Stimulated activated CD8-positive, alpha-beta memory T cell treated with anti-CD3 and anti-CD28 coated beads, Interleukin-2, amount 100 ng/mL, for 48 hours (primary cell): ENCODE results near the gene ITFG2.
A peak's percentile ranks its signal among the peaks of the same experiment; 100 is the strongest.
"Not testable (repeated sequence)": the region's sequence is repeated elsewhere in the genome, so short reads cannot be mapped to it uniquely, and the experiment has no call there.

ENCODE experiments used
- DNase-seq, 2 donors: peaks; one replicate each; pipeline ENCODE4 v3.0.0-alpha.2; 2020; ENCODE audit warnings: low read depth in 2 of 2

The ITFG2 gene

DNA sequence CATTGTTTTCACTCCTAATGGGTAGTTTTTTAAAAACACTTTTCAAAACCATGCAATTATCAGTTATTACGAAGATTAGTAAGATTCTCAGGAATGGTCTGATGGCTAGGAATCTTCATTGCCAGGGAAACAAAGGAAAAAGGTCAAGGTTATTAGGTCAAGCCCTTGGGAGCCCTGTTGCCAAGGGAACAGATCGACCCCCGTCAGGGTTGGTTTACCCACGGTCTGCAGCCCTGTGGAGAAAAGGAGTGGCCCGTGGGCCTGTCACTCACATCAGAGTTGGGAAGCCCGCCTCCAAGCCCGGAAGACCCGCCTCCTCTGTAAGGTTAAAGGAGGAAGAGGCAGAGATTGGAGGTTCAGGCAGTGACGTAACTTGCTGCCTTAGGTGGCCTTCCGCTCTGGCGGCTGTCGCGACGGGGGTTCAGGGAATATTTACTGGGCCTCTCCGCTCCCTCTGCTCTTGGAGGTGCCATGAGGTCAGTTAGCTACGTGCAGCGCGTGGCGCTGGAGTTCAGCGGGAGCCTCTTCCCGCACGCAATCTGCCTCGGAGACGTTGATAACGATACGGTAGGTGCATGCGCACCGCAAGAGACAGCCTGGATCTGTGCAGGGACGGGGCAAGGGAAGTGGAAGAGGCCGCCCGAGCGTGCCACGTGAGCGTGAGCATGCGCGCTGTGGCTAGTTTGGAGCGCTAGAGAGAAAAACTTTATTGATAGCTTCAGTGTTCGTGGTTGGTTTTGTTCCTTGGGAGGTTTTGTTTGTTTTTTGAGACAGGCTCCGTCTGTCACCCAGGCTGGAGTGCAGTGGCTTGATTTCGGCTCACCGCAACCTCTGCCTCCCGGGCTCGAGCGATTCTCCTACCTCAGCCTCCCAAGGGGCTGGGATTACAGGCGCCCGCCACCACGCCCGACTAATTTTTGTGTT lies at the start of gene ITFG2:
Gene ITFG2, plus strand, starts transcription at position 379 of the 924 bp plus-strand sequence. Its CDS starts 93 bp downstream, at position 472.
- DNase-seq, result peak; percentile 90 to 96

DNA sequence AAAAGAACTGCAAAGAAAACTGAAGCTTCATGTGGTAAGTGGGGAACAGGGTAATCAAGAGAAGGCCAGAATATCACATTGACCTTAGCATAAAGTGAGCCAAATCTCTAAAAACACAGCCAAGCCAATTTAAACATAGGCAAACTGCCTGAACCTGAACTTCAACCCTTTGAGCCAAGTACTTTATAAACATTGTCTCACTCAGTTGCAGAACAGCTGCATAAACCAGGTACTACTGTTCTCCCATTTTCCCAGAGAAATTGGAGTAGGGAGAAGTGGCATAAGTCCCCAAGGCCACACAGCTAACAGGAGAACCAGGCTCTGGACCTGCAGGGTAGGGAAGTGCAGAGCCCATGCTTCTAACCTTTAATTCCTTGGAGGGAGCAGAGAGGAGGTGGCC lies 48.1 kb upstream of the ITFG2 start:
- DNase-seq, result no peak

DNA sequence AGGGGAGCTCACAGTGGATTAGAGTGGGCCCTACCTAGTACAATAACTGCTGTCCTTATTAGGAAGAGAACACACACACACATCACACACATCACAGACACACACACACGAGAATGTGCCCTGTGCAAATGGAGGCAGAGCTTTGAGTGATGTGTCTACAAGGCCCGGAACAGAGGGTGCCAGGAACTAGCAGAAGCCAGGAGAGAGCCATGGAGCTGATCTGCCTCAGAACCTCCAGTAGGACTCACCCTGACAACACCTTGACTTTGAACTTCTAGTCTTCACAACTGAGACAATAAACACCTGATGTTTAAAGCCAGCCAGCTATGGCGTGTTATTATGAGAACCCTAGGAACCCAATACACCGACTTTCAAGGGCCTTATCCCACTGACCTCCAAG lies 47.4 kb upstream of the ITFG2 start:
- no peak for DNase-seq

DNA sequence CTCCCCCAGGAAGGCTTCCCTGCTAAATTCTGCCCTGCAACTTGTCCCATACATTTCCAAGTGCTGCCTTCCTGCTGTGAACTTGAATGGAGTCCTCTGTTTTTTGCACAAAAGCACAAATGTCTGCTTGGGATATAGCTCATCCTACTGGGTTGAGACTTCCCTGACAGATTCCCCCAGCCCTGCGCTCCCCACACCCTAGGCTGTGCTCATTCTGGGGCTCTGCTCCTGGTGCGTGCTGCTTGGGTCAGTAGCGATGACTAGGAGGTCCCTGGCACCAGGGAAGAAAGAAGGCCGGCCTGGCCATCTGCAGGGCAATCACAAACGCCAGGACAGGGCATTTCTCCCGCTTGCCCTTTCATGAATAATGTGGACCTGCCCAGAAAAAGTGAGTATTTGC lies 46.9 kb upstream of the ITFG2 start:
- no peak for DNase-seq

DNA sequence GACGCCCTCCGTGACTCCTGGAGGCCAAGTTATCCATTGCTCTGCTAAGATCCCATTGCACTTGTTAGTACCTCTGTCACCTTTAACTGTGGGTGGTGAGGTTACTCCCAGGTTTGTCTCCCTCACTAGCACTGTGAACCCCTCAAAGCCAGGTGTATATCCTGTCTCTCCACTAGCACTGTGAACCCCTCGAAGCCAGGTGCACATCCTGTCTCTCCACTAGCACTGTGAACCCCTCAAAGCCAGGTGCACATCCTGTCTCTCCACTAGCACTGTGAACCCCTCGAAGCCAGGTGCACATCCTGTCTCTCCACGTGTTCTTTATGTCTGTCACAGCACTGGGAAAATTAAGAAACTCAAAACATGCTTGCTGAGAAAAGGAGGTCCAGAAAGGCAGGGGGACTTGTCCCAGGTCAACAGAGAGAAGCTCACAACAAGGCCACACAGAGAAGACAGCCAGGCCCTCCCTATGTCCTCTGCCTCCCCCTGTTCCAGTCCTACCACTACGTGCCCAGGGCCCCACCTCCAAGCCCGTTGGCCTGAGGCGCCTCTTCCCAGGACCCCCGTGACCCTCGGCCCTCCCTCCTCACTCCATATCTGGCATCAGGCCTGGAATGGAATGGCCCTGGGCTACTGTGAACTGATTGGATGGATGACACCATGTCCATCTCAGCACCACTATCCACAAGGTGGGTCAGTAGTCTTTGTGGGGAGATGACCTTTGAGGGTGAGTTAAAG lies 44.1 kb upstream of the ITFG2 start:
- DNase-seq, result no peak

DNA sequence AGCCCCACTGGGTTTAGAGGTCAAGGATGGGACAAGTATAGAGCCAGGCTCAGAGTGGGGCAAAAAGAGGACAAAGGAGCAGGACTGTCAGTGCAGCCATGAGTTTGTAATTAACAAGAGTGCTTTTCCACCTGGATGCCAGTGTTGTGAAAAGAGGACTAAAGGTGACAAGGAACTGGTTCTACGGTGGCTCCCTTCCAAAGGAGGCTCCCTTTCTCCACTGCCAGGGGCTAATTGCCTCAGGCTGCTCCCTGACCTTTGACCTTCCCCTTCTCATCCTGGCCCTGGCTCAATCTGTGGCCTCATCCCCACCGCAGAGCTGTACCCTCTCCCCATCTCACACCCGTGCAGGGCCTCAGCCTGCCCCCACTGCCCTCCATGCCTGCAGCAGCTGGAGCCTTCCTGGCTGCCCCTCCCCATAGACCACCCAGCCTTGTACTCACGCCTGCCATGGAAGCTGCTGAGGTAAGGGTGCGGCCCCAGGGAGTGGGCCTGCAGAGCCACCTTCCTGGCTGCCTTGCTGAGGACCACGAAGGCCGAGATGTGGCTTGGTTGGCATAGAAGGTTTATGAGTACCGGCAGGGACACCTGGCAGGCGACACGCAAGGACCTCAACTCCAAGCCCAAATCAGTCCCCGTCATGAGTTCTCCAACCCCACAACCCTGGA lies 42.5 kb upstream of the ITFG2 start:
- DNase-seq, result no peak

DNA sequence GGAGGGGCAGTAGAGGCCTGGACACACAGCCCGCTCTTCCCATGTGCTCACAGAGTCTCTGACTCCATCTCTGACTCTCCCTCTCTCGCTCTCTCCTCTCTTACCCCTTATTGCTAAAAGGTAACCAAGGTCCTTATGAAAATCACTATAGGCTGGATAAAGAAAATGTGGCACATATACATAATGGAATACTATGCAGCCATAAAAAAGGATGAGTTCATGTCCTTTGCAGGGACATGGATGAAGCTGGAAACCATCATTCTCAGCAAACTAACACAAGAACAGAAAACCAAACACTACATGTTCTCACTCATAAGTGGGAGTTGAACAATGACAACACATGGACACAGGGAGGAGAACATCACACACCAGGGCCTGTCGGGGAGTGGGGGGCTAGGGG lies 41.9 kb upstream of the ITFG2 start:
- DNase-seq, result not testable (repeated sequence)

DNA sequence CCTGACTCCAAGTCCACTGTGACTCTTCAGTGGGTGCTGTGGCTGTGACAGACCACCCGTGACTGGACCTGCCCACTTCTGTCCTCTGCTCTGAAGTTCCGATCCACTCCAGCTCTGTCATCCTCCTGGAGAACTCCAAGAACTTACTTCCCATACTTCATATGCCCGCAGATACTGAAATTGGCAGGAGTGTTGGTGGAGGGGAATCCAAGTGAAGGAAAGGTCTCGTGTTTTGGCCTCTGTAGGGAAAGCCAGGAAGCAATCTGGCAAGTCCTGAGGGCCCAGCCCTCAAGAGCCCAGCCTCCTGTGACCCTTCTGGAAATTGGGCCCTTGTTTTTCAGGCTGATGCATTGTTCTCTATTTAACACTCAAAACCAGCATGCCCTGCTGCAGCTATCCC lies 40.1 kb upstream of the ITFG2 start:
- DNase-seq, result no peak

DNA sequence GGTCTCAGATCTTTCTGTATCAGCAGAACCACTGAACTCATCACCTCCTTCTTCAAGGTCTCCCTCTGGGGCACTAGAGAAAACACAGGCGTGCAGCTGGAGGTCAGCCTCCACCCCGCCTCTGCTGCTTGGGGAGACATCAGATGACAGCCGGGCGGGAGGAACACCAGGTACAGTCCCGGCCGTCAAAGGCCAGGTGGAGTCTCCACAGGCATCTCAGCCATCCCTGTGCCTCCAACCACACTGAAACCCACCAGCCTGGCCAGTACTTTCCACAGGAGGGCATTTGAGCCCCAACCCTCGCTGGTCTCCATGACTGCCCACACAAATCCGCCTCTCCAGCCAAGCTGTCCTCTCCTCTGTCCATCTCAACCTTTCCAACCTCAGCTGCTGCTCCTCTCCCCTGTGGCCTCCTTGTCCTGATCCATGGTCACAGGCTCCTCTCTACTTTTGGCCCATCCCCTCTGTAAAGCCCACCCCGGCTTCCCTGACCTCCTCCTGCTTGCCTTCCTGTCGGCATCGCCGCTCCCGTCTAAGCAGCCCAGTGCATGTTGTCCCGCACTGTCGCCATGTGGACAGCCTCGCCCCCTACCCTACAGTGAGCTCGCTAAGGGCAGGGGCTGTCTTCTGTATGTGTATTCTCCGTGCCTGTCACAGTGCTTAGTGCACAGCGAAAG lies 39.1 kb upstream of the ITFG2 start:
- no peak for DNase-seq

DNA sequence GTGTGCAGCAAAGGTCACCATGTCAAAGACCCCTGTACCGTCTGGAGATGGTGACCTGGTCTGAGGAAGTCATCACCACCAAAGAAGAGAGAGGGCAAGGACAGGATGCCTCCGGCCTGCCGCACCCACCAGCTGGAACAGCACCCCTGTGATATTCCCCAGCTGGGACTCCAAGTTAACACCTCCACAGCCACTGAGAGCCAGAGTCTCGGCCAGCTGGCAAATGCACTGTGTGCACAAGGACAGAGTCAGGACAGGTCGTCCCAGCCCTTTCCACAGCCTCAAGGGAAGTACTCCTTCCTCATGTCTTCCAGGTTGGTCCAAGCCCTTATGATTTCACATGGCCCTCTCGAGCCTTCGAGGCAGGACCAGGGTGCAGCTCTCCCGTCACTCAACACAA lies 37.0 kb upstream of the ITFG2 start:
- no peak for DNase-seq

DNA sequence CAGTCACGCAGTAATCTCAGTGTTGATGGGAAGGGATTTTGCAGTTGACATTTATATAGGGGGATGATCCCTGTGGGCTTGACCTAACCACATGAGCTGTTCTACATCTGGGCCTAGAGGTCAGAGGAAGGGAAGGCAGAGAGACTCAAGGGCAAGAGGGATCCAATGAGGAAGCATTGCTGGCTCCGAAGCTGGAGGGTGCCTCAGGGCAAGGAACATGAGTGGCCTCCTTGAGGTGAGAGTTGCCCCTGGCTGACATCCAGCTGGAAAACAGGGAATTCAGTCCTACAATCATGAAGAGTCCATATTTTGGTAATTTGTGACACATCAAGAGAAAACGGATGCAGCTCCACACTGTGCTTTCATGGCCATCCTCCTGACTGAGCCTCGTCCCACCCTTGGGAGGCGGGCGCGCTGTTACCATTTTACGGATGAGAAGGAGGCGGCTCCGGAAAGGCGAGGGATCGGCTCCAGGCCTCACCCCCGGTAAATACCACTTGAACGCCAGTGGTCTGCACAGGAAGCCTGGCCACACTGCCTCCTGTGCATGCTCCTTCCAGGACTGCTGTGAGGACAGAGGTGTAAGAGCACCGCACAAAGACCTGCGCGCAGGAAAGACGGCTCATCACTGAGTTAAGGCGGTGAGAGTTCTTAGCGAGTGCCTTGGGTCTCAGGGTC lies 36.2 kb upstream of the ITFG2 start:
- no peak for DNase-seq

DNA sequence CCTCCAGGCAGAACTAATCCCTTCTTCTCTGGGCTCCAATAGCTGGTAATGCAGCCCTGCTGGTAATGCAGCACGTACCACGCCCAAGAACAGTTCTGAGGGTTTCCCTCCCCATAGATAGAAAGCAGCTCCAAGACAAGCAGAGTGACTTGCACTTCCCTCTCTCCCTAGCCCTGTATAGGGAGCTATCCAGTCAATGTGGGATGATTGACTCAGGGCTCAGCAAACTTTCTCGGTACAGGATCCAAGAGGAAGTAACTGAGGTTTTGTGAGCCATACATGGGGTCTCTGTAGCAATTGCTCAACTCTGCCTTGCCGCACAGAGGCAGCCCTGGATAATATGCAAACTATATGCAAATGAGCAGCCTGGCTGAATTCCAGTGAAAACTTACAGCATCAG lies 33.2 kb upstream of the ITFG2 start:
- DNase-seq, result no peak

DNA sequence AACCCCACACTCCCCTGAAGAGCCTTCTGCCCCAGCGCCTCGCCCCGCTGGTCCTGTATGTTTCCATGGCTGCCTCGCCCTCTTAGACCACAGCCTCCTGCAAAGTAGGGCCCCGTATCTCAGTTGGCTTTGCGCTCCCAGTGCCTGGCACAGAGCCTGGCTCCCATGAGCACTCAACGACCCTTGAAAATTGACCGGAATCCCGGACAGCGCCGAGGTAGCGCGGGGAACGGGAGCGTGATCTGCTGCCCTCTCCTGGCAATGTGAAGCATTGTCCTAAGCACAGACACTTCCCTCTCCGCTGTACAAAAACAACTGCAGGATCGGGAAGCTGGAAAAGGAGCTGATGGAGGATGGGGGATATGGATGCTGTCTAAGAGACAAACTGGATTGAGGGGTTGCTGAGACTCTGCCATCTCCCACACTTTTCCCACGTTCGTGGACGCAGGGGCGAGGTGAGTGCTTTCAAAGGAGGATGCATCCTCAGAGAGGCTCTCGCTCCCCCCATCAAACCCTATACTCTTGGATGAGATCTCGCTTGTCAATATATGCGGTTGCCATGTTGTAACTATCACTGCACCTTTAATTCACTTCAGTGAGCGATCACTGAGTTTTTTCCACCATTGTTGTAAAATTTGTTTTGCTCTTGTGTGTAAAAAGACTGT lies 28.4 kb upstream of the ITFG2 start:
- peak in 1 of 2 donors; percentile 29 for DNase-seq

DNA sequence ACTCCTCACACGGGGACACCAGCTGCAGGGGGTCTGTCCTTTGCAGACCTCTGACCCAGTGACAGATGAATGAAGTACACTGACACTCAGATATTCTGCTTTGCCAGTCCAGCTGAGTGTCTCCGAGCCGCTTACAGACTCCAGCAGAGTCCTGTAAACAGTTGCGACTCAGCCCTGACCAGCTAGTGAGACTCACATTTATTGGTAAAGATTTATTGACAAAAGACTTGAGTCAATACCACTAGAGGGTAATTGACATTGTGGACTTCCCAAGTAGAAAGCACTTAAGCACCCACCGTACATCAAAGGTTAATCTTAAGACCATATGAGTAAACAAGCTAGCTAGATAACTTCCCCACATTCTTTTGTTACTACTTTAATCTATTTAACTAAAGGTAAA lies 27.5 kb upstream of the ITFG2 start:
- DNase-seq, result no peak

DNA sequence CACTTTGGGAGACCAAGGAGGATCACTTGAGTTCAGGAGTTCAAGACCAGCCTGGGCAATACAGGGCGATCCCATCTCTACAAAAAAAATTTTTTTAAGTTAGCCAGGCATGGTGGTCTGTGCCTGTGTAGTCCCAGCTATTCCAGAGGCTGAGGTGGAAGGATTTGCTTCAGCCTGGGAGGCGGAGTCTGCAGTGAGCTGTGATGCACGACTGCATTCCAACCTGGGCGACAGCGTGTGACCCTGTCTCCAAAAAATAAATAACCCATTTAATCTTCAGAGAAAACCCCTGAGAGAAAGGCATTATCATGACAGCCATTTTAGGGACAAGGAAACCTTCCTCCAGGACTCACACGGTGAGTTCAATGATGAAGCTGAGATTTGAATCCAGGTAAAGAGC lies 21.4 kb upstream of the ITFG2 start:
- DNase-seq, result no peak

DNA sequence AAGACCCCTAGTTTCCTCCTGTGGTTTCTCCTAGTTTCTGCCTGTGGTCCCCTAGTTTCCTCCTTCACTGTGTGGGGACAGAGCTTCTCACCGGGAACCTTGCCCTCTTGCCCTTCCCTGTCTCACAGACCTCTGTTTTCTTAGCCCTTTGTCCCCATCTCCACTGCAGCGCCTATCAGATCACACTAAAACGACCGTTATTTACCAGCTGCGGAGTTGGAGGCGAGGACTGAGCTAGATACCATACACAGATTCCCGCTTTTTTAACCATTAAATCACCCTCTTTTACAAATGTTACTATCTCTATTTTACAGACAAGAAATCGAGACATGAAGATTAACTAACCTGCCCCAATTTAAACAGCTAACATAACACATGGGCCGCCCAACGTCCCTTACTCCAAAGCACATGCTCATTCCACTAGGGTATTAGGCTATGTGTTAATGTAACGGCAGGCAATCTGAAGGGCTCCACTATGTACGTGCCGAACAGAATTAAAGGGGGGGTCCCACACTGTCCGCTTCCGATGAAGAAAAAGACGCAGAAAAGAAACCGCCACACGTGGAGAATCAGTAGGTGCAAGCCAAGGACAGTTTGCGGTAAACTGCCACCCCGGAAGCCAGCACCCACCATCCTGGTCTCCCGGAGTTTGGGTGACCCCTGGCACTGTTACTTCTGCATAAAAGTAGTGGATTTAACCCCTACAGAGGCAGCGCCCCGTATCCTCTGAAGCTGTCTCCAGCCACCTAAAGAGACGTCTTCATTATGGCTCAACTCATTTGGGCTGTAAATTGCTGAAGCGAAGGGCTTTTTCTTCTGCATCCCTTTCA lies 19.6 kb upstream of the ITFG2 start:
- DNase-seq, result no peak

DNA sequence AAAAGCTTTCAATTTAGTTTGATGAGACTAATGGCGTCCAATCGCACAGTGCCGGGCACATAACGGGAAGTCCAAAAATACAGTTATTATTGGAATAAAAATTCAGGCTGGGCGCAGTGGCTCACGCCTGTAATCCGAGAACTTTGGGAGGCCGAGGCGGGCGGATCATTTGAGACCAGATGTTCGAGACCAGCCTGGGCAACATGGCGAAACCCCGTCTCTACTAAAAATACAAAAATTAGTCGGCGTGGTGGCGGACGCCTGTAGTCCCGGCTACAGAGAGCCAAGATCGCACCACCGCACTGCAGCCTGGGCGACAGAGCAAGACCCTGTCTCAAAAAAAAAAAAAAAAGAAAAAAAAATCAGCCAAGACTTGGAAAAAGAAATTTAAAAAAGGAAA lies 18.9 kb upstream of the ITFG2 start:
- no peak for DNase-seq

DNA sequence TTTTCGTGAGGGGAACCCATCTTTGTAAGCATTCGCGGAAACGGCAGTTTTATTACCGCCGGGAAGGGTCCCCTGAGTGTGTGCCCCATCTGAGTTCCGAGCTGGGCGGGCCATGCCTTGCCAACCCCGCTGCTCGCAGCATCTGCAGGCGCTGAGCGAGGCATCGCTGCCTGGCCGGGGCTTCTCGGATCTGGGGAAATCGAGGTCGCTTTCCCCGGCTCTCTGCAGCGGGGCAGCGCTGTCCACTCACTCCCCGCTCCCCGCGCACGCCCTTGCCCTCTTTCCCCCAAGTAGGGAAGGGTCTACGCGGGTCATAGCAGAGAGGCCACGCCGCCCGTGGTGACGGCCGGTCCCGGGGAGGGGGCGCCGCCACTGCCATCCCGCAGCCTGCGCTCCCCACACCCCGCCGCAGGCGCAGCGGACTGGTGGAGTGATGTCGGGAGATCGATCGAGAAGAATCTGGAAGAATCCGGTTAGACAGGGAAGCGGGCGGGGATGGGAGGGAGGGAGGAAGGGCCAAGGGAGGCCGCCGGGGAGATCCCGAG lies 18.2 kb upstream of the ITFG2 start:
- peak in 1 of 2 donors; percentile 5 for DNase-seq

DNA sequence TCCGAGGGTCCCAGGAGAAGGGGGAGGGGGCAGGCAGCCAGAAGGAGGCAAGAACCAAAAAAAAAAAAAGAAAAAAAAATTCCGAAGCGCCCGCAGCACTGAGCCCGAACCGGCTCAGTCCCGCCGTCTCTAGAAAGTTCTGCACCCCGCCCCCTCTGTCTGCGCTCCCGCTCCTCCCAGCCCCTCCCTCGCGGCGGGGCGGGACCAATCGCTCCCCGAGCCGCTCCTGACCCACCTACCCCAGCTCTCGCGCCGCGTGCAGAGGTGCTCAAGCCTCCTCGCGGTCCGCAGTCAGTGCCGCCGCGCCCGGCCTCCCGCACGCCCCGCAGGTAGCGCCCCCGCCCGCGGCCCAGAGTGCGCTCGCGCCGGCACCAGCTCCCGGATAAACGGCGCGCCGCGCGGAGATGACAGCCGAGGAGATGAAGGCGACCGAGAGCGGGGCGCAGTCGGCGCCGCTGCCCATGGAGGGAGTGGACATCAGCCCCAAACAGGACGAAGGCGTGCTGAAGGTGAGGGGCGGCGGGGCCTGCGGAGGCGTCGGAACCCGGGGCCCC lies 17.7 kb upstream of the ITFG2 start, which contains the start of gene FKBP4:
Gene FKBP4, plus strand, starts transcription at position 235 of the 554 bp plus-strand sequence. Its CDS starts 170 bp downstream, at position 405.
- peak; percentile 83 to 84 for DNase-seq
